Chondrocyte (in vitro differentiated cells): ENCODE data around the gene ST7. TPM values are rescaled to one million over a fixed set of nuclear protein-coding genes. Genes with fewer than 3 reads are reported as not detected.

ENCODE experiments used
- DNase-seq: peaks from one replicate; pipeline ENCODE4 v3.0.0; 2021; ENCODE audit warnings: mixed read lengths, low spot score
- H3K27ac Mint-ChIP-seq: one replicate; pipeline ENCODE4 v1.8.0; 2021; ENCODE audit warnings: mild to moderate bottlenecking, moderate library complexity, mixed read lengths; ENCODE audit not compliant: unreplicated experiment
- H3K27me3 Mint-ChIP-seq: 2 replicates; pipeline ENCODE4 v1.8.0; 2021; ENCODE audit warnings: low read depth, mixed read lengths
- H3K36me3 Mint-ChIP-seq: 2 replicates; pipeline ENCODE4 v1.8.0; 2021; ENCODE audit warnings: low read depth, mixed read lengths
- H3K4me1 Mint-ChIP-seq: 2 replicates; pipeline ENCODE4 v1.8.0; 2021; ENCODE audit warnings: low read depth, mild to moderate bottlenecking, mixed read lengths
- H3K4me3 Mint-ChIP-seq: one replicate; pipeline ENCODE4 v1.8.0; 2021; ENCODE audit warnings: mild to moderate bottlenecking, moderate library complexity, mixed read lengths; ENCODE audit not compliant: unreplicated experiment
- H3K9me3 Mint-ChIP-seq: 2 replicates; pipeline ENCODE4 v1.8.0; 2021; ENCODE audit warnings: low read depth, mixed read lengths
- CTCF ChIP-seq: fragments of 200-600 bp; sonication (generic); IDR thresholded peaks from 2 replicates; pipeline ENCODE4 v1.5.0; 2021; ENCODE audit warnings: antibody characterized with exemption, mild to moderate bottlenecking, moderate library complexity
- total RNA-seq: library from RNA; stranded (reverse); gene quantifications from 3 replicates; pipeline ENCODE4 v1.2.1, GENCODE V29; 2021

ST7 gene
- total RNA-seq, 1 donor from 2014 or later, result 69.7 TPM

DNA sequence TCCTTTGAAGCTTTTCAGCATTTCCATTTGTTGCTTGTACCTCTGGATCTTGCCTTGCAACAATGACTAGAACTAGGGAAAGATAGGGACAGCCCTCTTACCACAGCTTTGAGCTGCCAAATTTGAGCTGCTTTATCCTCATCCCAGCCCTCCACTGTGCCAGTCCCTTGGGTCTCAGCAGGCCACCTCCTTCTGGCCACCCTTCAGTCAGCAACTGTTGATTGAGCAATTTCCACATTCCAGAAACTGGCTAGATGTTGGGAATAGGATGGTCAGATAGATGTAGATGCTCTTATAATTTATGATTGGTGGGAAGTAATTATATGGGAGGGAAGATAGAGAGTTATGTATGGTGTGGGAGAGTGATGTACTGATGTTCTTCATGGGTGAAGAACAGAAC is 100.1 kb downstream of the ST7 start:
- DNase-seq, result no peak
- H3K27me3 Mint-ChIP-seq, result no peaks in the 10 kb centered on the region
- H3K27ac Mint-ChIP-seq, result peak overlapping the region; percentile 13
- no peaks in the 10 kb centered on the region for H3K9me3 Mint-ChIP-seq
- TF ChIP-seq CTCF, result no peak
- no peak overlapping the region for H3K4me3 Mint-ChIP-seq
- peaks cover 4% of the 10 kb centered on the region for H3K36me3 Mint-ChIP-seq
- peaks cover 54% of the 10 kb centered on the region for H3K4me1 Mint-ChIP-seq

- peaks cover 35% of the 10 kb centered on the region for H3K4me1 Mint-ChIP-seq
- H3K36me3 Mint-ChIP-seq, result no peaks in the 10 kb centered on the region
- no peaks in the 10 kb centered on the region for H3K9me3 Mint-ChIP-seq
- no peak overlapping the region for H3K4me3 Mint-ChIP-seq
- H3K27ac Mint-ChIP-seq, result peak overlapping the region; percentile 92
- DNase-seq, result no peak
- TF ChIP-seq CTCF, result no peak
- H3K27me3 Mint-ChIP-seq, result no peaks in the 10 kb centered on the region
These were observed 108.5 kb downstream of the ST7 start for GRCh38 chr7:117061751-117062150.

DNA sequence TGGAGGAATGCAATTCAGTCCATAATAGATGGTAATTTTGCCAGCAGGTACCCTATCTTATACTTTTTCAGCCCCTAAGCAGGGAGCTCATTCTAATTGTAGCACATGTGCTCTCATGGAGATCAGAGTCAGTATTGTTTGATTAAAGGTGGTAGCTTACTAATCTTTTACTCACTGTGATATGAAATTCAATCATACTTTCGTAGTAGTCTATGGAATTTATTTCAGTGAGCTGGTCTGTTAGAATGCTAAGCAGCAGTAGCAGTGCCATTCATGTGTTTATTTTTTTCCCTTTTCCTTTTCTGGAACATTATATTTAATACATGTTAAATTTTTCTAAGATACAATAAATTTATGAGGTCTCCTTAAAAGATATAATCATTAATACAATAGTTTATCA is 109.0 kb downstream of the ST7 start:
- H3K36me3 Mint-ChIP-seq, result no peaks in the 10 kb centered on the region
- peaks cover 41% of the 10 kb centered on the region for H3K4me1 Mint-ChIP-seq
- H3K27me3 Mint-ChIP-seq, result no peaks in the 10 kb centered on the region
- H3K27ac Mint-ChIP-seq, result peak overlapping the region; percentile 92
- no peak for DNase-seq
- no peak overlapping the region for H3K4me3 Mint-ChIP-seq
- no peak for TF ChIP-seq CTCF
- H3K9me3 Mint-ChIP-seq, result no peaks in the 10 kb centered on the region

GRCh38 chr7:117064688-117065087 is 111.4 kb downstream of the ST7 start:
- Mint-ChIP-seq H3K36me3 (no peaks in the 10 kb centered on the region), H3K27ac (no peak overlapping the region), H3K27me3 (no peaks in the 10 kb centered on the region), H3K9me3 (no peaks in the 10 kb centered on the region), H3K4me1 (peaks cover 64% of the 10 kb centered on the region), H3K4me3 (no peak overlapping the region)
- DNase-seq, result no peak
- no peak for TF ChIP-seq CTCF

GRCh38 chr7:117065571-117066150 is 112.4 kb downstream of the ST7 start:
- H3K9me3 Mint-ChIP-seq, result no peaks in the 10 kb centered on the region
- H3K27me3 Mint-ChIP-seq, result no peaks in the 10 kb centered on the region
- peaks cover 70% of the 10 kb centered on the region for H3K4me1 Mint-ChIP-seq
- H3K36me3 Mint-ChIP-seq, result no peaks in the 10 kb centered on the region
- no peak overlapping the region for H3K4me3 Mint-ChIP-seq
- no peak for TF ChIP-seq CTCF
- DNase-seq, result no peak
- H3K27ac Mint-ChIP-seq, result no peak overlapping the region
